ENCODE data around the gene RAB18. TPM values are rescaled to one million over a fixed set of nuclear protein-coding genes. Genes with fewer than 3 reads are reported as not detected.

The RAB18 gene
- polyA plus RNA-seq, 1 donor (not counting 4 experiments of a cell fraction or from before 2014, with no cell fraction given), result 179 TPM

- dilution Hi-C loops (cut with MboI; ENCODE audit: extremely low pct_ligation_motif_present, low sequenced_read_pairs), result no loop called here
- Histone ChIP-seq H3K9ac (ENCODE audit: control insufficient read depth, extremely low read depth, insufficient read depth, low read length) (no peak overlapping the region), H3K27ac (ENCODE audit: control insufficient read depth, insufficient read depth, low read length) (no peak overlapping the region), H3K9me1 (ENCODE audit: control insufficient read depth, extremely low read depth, insufficient read depth, low read length) (no peaks in the 10 kb centered on the region), H2AFZ (ENCODE audit: control insufficient read depth, low read length) (no peak overlapping the region), H3K27me3 (ENCODE audit: control insufficient read depth, extremely low read depth, insufficient read depth, low read length) (no peaks in the 10 kb centered on the region), H3K4me2 (ENCODE audit: control insufficient read depth, extremely low read depth, insufficient read depth, low read depth, low read length) (no peak overlapping the region), H3K79me2 (ENCODE audit: control insufficient read depth, insufficient read depth, low read length) (no peaks in the 10 kb centered on the region), H3K9me3 (ENCODE audit: control insufficient read depth, low read depth, low read length) (no peaks in the 10 kb centered on the region), H3K36me3 (ENCODE audit: control insufficient read depth in 2 of 2, extremely low read depth in 1 of 2, insufficient read depth in 2 of 2, low read length in 2 of 2) (no peaks in the 10 kb centered on the region), H4K20me1 (ENCODE audit: control insufficient read depth, extremely low read depth, insufficient read depth, low read length) (no peaks in the 10 kb centered on the region), H3K4me3 (ENCODE audit: control insufficient read depth in 2 of 3, extremely low read depth in 1 of 3, insufficient read depth in 2 of 3, low read depth in 1 of 3, low read length in 3 of 3) (no peak overlapping the region), H3K4me1 (ENCODE audit: control insufficient read depth, extremely low read depth, insufficient read depth, low read length) (no peaks in the 10 kb centered on the region)
- no peak for DNase-seq (ENCODE audit: low read depth, low spot score)
- no peak for FAIRE-seq
- TF ChIP-seq CTCF (optimal IDR thresholded peaks at IDR 0.05 in 1 of 3, IDR thresholded peaks at IDR 0.05 in 1 of 3, conservative IDR thresholded peaks at IDR 0.05 in 1 of 3; ENCODE audit: extremely low read depth in 1 of 3, insufficient read depth in 2 of 3, low read length in 3 of 3) (no peak), EZH2 (IDR thresholded peaks at IDR 0.05; ENCODE audit: low read length) (no peak)
These were observed 42.8 kb upstream of the RAB18 start for GRCh38 chr10:27461312-27461711.

DNA sequence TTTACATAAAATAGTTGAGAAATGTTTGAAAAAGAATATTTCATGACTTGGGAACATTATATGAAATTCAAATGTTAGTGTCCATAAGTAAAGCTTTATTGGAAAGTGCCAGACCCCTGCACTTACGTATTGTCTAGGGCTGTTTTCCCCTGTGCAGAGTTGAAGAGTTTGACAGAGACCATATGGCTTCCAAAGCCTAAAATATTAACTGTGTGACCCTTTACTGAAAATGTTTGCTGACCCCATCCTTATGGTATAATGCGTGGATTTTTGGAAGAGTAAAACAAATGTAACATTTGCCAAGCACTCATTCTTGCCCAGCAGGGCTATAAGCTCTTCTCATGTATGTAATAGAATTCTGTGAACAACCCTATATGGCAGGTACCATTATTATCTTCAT, 40.1 kb upstream of the RAB18 start:
- Histone ChIP-seq H3K9ac (ENCODE audit: control insufficient read depth, extremely low read depth, insufficient read depth, low read length) (no peak overlapping the region), H3K27ac (ENCODE audit: control insufficient read depth, insufficient read depth, low read length) (no peak overlapping the region), H3K9me1 (ENCODE audit: control insufficient read depth, extremely low read depth, insufficient read depth, low read length) (no peaks in the 10 kb centered on the region), H3K4me1 (ENCODE audit: control insufficient read depth, extremely low read depth, insufficient read depth, low read length) (no peaks in the 10 kb centered on the region), H3K9me3 (ENCODE audit: control insufficient read depth, low read depth, low read length) (no peaks in the 10 kb centered on the region), H3K36me3 (ENCODE audit: control insufficient read depth in 2 of 2, extremely low read depth in 1 of 2, insufficient read depth in 2 of 2, low read length in 2 of 2) (no peaks in the 10 kb centered on the region), H3K27me3 (ENCODE audit: control insufficient read depth, extremely low read depth, insufficient read depth, low read length) (no peaks in the 10 kb centered on the region), H4K20me1 (ENCODE audit: control insufficient read depth, extremely low read depth, insufficient read depth, low read length) (no peaks in the 10 kb centered on the region), H2AFZ (ENCODE audit: control insufficient read depth, low read length) (no peak overlapping the region), H3K4me2 (ENCODE audit: control insufficient read depth, extremely low read depth, insufficient read depth, low read depth, low read length) (no peak overlapping the region), H3K79me2 (ENCODE audit: control insufficient read depth, insufficient read depth, low read length) (no peaks in the 10 kb centered on the region), H3K4me3 (ENCODE audit: control insufficient read depth in 2 of 3, extremely low read depth in 1 of 3, insufficient read depth in 2 of 3, low read depth in 1 of 3, low read length in 3 of 3) (no peak overlapping the region)
- TF ChIP-seq EZH2 (IDR thresholded peaks at IDR 0.05; ENCODE audit: low read length) (no peak), CTCF (optimal IDR thresholded peaks at IDR 0.05 in 1 of 3, IDR thresholded peaks at IDR 0.05 in 1 of 3, conservative IDR thresholded peaks at IDR 0.05 in 1 of 3; ENCODE audit: extremely low read depth in 1 of 3, insufficient read depth in 2 of 3, low read length in 3 of 3) (no peak)
- dilution Hi-C loops (cut with MboI; ENCODE audit: extremely low pct_ligation_motif_present, low sequenced_read_pairs), result no loop called here
- DNase-seq (ENCODE audit: low read depth, low spot score) (no peak), FAIRE-seq (no peak)

Measured in keratinocyte (primary cell).